ENCODE data around the gene RAD51AP1.
A peak's percentile ranks its signal among the peaks of the same experiment; 100 is the strongest.

Gene RAD51AP1

DNA sequence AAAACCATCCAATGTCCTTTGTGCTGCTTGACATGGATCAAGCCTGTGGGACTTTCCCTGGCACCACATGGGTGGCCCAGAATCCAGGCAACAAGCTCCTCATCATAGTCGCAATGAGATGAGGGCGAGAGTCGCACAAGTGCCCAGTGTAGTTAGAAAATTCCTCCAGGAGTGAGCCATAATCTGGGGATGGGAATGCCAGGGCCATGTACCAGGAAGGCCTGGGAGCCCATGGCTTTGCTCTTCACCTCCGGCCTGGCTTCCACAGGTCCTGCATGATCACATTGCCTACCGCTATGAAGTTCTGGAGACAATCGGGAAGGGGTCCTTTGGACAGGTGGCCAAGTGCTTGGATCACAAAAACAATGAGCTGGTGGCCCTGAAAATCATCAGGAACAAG, 57.2 kb downstream of the RAD51AP1 start:
- no peak for DNase-seq (ENCODE audit: low spot score)

DNA sequence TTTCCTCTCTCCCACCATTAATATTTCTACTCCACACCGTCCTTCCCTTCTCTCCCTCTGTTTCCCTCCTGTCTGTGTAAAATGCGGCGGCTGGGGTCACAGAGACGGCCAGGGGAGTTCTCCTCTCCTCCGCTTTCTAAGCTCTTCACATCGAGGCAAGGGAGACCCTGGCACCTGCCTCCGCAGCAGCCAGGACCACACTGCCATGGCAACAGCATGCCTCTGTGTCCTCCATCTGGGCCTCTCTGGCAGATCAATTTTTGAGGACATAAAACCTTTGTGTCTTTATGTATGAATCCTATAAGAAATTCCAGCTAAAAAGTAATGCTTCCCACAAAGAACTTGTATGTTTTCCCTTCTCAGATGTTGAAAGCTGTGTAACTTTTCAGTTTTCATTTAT, 64.7 kb downstream of the RAD51AP1 start:
- DNase-seq (ENCODE audit: low spot score): no peak

DNA sequence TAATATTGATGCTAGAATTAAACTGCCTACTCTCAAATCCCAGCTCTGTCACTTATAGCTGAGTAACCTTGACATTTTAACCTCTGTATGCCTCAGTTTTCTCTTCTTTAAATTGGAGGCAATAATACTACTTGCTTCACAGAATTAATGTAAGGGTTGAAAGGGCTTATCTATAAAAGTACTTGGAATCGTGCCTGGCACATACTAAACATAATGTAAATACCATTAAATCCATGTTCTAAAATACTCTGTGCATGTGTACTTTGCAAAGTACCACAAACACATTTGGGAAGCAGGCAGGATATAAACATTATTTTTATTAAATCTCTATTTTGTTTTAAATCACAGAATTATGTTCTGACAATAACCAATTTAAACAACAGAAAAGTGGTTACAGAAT, 65.3 kb downstream of the RAD51AP1 start:
- no peak for DNase-seq (ENCODE audit: low spot score)

DNA sequence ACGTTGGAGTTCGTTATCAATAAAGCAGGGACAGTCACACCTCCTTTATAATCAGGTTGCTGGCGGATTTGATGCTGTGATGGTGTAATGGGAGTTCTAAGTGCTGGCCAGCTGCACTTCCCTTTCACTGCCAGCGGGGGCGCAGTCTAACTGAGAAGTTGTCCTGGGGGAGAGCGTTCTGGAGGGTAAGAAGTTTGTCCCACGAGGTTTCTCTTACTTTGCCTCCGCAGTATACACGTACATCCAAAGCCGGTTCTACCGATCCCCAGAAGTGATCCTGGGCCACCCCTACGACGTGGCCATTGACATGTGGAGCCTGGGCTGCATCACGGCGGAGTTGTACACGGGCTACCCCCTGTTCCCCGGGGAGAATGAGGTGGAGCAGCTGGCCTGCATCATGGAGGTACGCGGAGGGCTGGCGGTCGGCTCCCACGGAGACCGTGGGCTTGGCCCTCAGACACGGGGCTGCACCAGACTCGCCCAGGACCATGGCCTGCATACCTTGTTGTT, 66.0 kb downstream of the RAD51AP1 start:
- peak; percentile 86 for DNase-seq (ENCODE audit: low spot score)

DNA sequence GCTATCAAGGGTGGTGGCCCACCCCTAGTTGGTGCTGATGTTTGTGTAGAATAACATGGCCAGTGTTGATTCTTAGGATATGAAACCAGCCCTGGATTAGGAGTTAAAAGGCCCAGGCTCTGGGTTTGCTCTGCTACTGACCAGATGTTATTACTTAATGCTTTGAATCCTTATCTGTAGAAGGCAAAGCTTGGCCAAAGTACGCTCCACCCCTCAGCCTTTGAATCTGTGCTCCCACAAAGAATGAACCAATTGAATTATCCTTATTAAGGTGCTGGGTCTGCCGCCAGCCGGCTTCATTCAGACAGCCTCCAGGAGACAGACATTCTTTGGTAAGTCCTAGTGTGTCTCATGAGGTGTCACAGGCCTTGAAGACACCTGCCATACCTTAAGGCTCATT, 68.4 kb downstream of the RAD51AP1 start:
- no peak for DNase-seq (ENCODE audit: low spot score)

DNA sequence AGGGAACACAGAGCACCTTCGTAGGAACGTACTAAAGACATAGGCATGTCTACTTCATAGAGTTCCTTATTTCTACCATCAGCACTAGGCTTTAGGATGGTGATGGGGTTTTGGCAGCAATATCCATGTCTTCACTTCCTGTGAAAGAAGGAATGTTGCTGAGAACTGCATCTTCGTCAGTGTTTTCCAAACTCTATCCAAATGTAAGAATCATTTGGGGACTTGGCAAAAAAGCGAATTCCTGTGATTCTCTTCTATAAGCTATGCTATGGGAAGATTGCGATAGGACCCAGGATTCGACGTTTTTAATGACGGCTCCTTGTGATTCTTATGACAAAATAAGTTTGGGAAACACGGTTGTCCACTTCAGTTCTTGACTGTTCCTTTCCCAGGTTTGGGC, 70.4 kb downstream of the RAD51AP1 start:
- no peak for DNase-seq (ENCODE audit: low spot score)
